Endometrium (tissue), 2 donors: ENCODE results near the gene C13orf46.
"Not testable (repeated sequence)": the region's sequence is repeated elsewhere in the genome, so short reads cannot be mapped to it uniquely, and the experiment has no call there.

Experiments used
- FAIRE-seq: peaks from 2 replicates; lab custom pipeline; 2012; peaks lifted over from hg19 to GRCh38; lab: Jason Lieb, UNC
- donor health status: control.
- donor health status: control.

The C13orf46 gene

GRCh38 chr13:113922412-113923118 is 51.3 kb downstream of the C13orf46 start:
- no peak for FAIRE-seq

GRCh38 chr13:113921763-113922162 is 52.1 kb downstream of the C13orf46 start:
- no peak for FAIRE-seq

- FAIRE-seq: no peak
Measured at GRCh38 chr13:113920606-113921286, 53.1 kb downstream of the C13orf46 start.

- no peak for FAIRE-seq
Measured at GRCh38 chr13:113919761-113920559, 53.9 kb downstream of the C13orf46 start.

- FAIRE-seq: no peak
Measured at GRCh38 chr13:113918981-113919701, 54.7 kb downstream of the C13orf46 start.

GRCh38 chr13:113918580-113918979 is 55.3 kb downstream of the C13orf46 start:
- no peak for FAIRE-seq

GRCh38 chr13:113917594-113918371 is 56.1 kb downstream of the C13orf46 start:
- FAIRE-seq: no peak

GRCh38 chr13:113917096-113917495 is 56.8 kb downstream of the C13orf46 start:
- no peak for FAIRE-seq

- no peak for FAIRE-seq
Measured at GRCh38 chr13:113916330-113916815, 57.5 kb downstream of the C13orf46 start.

GRCh38 chr13:113915786-113916329 is 58.0 kb downstream of the C13orf46 start:
- no peak for FAIRE-seq

- FAIRE-seq: no peak
Measured at GRCh38 chr13:113915012-113915763, 58.7 kb downstream of the C13orf46 start.

GRCh38 chr13:113914333-113915011 is 59.4 kb downstream of the C13orf46 start:
- no peak for FAIRE-seq

- not testable (repeated sequence) for FAIRE-seq
Measured at GRCh38 chr13:113913838-113914237, 60.0 kb downstream of the C13orf46 start.

GRCh38 chr13:113913408-113913807 is 60.5 kb downstream of the C13orf46 start:
- not testable (repeated sequence) for FAIRE-seq

GRCh38 chr13:113912596-113912995 is 61.3 kb downstream of the C13orf46 start:
- FAIRE-seq: no peak

- FAIRE-seq: no peak
Measured at GRCh38 chr13:113907635-113908617, 66.0 kb downstream of the C13orf46 start.

GRCh38 chr13:113906571-113906970 is 67.3 kb downstream of the C13orf46 start:
- FAIRE-seq: no peak

GRCh38 chr13:113905942-113906341 is 67.9 kb downstream of the C13orf46 start:
- no peak for FAIRE-seq
